HL-60 (cell line): ENCODE results near the gene WDR90.

Experiments
- GABPA ChIP-seq: IDR thresholded peaks from 2 replicates; pipeline ENCODE4 v1.6.1; 2012; ENCODE audit warnings: low read depth
- POLR2AphosphoS5 ChIP-seq: IDR thresholded peaks from 2 replicates; pipeline ENCODE4 v1.6.1; 2012; ENCODE audit warnings: low read depth
- SPI1 ChIP-seq: IDR thresholded peaks from 2 replicates; pipeline ENCODE4 v1.6.1; 2012; ENCODE audit warnings: low read depth, mild to moderate bottlenecking, borderline replicate concordance
- TF ChIP-seq, protein P1 (sequence below): IDR thresholded peaks from one replicate; pipeline ENCODE4 v1.5.1; 2011; ENCODE audit warnings: low read length, control low read depth, inconsistent platforms; ENCODE audit not compliant: insufficient read depth
- TF ChIP-seq, protein P2 (sequence below): IDR thresholded peaks from 2 replicates; pipeline ENCODE4 v1.6.1; 2012; ENCODE audit warnings: low read depth; ENCODE audit not compliant: insufficient replicate concordance

DNA sequence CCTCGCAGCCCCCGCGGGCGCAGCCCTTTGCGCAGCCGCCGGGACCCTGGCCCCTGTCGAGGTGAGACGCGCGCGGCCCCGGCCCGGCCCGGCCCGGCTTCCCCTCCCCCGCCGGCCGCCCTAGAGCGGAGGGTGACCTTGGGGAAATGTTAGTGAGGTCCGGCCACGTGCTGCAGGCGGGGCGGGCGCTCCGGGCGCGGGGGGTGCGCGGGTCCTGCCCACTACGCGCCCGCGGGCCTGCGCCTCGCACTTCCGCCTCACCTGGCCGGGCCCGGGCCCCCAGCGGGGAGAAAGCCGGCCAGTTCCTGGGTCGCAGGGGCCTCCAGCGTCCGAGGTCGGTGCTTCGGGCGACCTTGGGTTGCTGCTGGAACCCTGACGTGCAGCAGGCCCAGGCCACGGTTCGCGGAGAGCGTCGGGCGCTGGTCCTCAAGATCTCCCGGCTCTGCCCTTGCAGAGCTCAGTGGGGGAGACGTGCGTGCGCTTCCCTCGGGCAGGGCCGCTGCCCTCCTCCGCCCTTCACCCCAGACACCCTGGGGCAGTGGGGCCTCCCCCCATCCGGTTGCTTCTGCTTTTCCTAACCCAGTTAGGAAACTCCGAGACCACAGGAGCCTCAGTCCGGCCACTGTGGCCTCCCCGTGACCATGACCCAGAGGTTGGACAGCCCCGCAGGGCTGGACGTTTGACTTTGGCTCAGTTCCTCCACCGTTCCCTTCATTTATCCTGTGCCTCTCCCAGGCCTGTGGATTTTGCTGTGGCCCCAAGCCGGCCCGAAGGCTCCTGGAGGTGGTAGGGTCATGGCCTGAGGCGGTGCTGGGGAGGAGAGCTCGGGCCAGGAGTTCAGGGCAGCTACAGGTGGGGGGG is 6.7 kb upstream of the WDR90 start:
- TF ChIP-seq, protein P1, sequence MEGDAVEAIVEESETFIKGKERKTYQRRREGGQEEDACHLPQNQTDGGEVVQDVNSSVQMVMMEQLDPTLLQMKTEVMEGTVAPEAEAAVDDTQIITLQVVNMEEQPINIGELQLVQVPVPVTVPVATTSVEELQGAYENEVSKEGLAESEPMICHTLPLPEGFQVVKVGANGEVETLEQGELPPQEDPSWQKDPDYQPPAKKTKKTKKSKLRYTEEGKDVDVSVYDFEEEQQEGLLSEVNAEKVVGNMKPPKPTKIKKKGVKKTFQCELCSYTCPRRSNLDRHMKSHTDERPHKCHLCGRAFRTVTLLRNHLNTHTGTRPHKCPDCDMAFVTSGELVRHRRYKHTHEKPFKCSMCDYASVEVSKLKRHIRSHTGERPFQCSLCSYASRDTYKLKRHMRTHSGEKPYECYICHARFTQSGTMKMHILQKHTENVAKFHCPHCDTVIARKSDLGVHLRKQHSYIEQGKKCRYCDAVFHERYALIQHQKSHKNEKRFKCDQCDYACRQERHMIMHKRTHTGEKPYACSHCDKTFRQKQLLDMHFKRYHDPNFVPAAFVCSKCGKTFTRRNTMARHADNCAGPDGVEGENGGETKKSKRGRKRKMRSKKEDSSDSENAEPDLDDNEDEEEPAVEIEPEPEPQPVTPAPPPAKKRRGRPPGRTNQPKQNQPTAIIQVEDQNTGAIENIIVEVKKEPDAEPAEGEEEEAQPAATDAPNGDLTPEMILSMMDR: no peak
- TF ChIP-seq, protein P2, sequence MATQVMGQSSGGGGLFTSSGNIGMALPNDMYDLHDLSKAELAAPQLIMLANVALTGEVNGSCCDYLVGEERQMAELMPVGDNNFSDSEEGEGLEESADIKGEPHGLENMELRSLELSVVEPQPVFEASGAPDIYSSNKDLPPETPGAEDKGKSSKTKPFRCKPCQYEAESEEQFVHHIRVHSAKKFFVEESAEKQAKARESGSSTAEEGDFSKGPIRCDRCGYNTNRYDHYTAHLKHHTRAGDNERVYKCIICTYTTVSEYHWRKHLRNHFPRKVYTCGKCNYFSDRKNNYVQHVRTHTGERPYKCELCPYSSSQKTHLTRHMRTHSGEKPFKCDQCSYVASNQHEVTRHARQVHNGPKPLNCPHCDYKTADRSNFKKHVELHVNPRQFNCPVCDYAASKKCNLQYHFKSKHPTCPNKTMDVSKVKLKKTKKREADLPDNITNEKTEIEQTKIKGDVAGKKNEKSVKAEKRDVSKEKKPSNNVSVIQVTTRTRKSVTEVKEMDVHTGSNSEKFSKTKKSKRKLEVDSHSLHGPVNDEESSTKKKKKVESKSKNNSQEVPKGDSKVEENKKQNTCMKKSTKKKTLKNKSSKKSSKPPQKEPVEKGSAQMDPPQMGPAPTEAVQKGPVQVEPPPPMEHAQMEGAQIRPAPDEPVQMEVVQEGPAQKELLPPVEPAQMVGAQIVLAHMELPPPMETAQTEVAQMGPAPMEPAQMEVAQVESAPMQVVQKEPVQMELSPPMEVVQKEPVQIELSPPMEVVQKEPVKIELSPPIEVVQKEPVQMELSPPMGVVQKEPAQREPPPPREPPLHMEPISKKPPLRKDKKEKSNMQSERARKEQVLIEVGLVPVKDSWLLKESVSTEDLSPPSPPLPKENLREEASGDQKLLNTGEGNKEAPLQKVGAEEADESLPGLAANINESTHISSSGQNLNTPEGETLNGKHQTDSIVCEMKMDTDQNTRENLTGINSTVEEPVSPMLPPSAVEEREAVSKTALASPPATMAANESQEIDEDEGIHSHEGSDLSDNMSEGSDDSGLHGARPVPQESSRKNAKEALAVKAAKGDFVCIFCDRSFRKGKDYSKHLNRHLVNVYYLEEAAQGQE: peak; percentile 15
- TF ChIP-seq POLR2AphosphoS5 (no peak), GABPA (no peak), SPI1 (0 out of 2 replicates have a peak, but pooled peaks have one; percentile 9)
